ENCODE results near the gene THOC7. TPM values are rescaled to one million over a fixed set of nuclear protein-coding genes. Genes with fewer than 3 reads are reported as not detected.

THOC7 gene
- total RNA-seq: 103 and 107 TPM in 2 replicates

GRCh38 chr3:63863150-63864007, at the start of gene THOC7, which contains the start of gene ATXN7:
THOC7 (minus strand) TSS chr3:63863805; CDS start chr3:63863790, 15 bp downstream.
ATXN7 (plus strand) TSS chr3:63863867; CDS start chr3:63912599, 48,732 bp downstream.
- peaks cover 41% of the 10 kb centered on the region for H3K36me3 Mint-ChIP-seq (ENCODE audit: low read depth)
- intact Hi-C loops (cut with micrococcal nuclease): loop anchor here (1.0 to 10.0 kb wide), 3 partner anchors 48 to 161 kb away; partner anchors contain the start of gene PSMD6
- peaks cover 46% of the 10 kb centered on the region for H3K4me1 Mint-ChIP-seq (ENCODE audit: low read depth)
- no peaks in the 10 kb centered on the region for H3K27me3 Mint-ChIP-seq (ENCODE audit: low read depth)
- peak; percentile 70 for DNase-seq (ENCODE audit: low spot score)
- H3K9me3 Mint-ChIP-seq: no peaks in the 10 kb centered on the region
- H3K4me3 Mint-ChIP-seq (ENCODE audit: low read depth): peak within 1 kb of the TSS; percentile 84
- peak within 1 kb of the TSS; percentile 94 for H3K27ac Mint-ChIP-seq

GRCh38 chr3:63912768-63913588, 49.4 kb upstream of the THOC7 start:
- H3K4me1 Mint-ChIP-seq (ENCODE audit: low read depth): peaks cover 37% of the 10 kb centered on the region
- intact Hi-C loops (cut with micrococcal nuclease): no loop called here
- H3K4me3 Mint-ChIP-seq (ENCODE audit: low read depth): peak overlapping the region; percentile 85
- H3K27me3 Mint-ChIP-seq (ENCODE audit: low read depth): no peaks in the 10 kb centered on the region
- H3K36me3 Mint-ChIP-seq (ENCODE audit: low read depth): peaks cover 44% of the 10 kb centered on the region
- H3K9me3 Mint-ChIP-seq: no peaks in the 10 kb centered on the region
- DNase-seq (ENCODE audit: low spot score): no peak
- peak overlapping the region; percentile 93 for H3K27ac Mint-ChIP-seq

DNA sequence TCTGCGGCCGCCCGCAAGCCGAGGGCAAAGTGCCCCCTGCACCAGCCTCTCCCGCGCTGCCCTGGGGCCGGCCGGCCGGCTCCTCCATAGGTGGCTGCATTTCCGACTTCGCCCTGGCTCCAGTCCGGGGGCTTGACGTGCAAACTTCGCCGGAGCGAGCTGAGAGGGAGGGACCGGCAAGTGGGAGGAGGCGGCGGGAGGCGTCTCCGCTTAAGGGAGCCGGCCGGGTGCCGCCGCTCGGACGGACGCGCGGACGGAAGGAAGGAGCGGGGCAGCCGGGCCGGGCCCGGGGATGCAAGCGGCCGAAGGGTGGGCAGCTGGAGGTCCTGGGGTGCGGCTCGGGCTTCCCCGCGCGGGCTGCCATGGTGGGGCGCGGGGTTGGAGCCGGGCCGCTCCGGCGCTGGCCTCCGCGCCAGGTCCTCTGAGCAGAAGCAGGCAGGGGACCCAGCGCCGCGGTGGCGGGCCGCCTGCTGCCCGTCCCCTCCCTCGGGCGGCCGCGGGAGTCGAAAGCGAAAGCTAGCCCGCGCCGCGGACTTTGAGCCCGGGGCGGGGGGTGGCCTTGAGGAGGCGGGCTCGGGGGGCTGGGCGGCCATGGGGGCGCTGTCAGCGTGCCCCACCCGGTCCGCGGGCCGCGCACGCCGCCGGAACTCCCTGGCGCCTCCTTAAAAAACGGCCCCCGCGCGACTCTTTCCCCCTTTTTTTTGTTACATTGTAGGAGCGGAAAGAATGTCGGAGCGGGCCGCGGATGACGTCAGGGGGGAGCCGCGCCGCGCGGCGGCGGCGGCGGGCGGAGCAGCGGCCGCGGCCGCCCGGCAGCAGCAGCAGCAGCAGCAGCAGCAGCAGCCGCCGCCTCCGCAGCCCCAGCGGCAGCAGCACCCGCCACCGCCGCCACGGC, 48.5 kb upstream of the THOC7 start, which contains the start of gene SCAANT1:
TSS of gene SCAANT1 (minus strand) at position 511 of the 895 bp plus-strand sequence.
- peaks cover 35% of the 10 kb centered on the region for H3K36me3 Mint-ChIP-seq (ENCODE audit: low read depth)
- H3K4me3 Mint-ChIP-seq (ENCODE audit: low read depth): peak within 1 kb of the TSS; percentile 94
- H3K4me1 Mint-ChIP-seq (ENCODE audit: low read depth): peaks cover 33% of the 10 kb centered on the region
- H3K27ac Mint-ChIP-seq: peak within 1 kb of the TSS; percentile 97
- intact Hi-C loops (cut with micrococcal nuclease): loop anchor here (1.0 to 2.0 kb wide), 4 partner anchors 12 to 57 kb away; no protein-coding TSS in a partner anchor
- H3K27me3 Mint-ChIP-seq (ENCODE audit: low read depth): no peaks in the 10 kb centered on the region
- no peaks in the 10 kb centered on the region for H3K9me3 Mint-ChIP-seq
- peak; percentile 81 for DNase-seq (ENCODE audit: low spot score)

- peak overlapping the region; percentile 97 for H3K27ac Mint-ChIP-seq
- peaks cover 32% of the 10 kb centered on the region for H3K36me3 Mint-ChIP-seq (ENCODE audit: low read depth)
- intact Hi-C loops (cut with micrococcal nuclease): loop anchor here (1.0 to 2.0 kb wide), 4 partner anchors 11 to 57 kb away; no protein-coding TSS in a partner anchor
- peak overlapping the region; percentile 94 for H3K4me3 Mint-ChIP-seq (ENCODE audit: low read depth)
- DNase-seq (ENCODE audit: low spot score): no peak
- no peaks in the 10 kb centered on the region for H3K27me3 Mint-ChIP-seq (ENCODE audit: low read depth)
- no peaks in the 10 kb centered on the region for H3K9me3 Mint-ChIP-seq
- H3K4me1 Mint-ChIP-seq (ENCODE audit: low read depth): peaks cover 32% of the 10 kb centered on the region
Observed at GRCh38 chr3:63911509-63911872, 47.9 kb upstream of the THOC7 start.

- Mint-ChIP-seq H3K4me1 (ENCODE audit: low read depth) (peaks cover 30% of the 10 kb centered on the region), H3K27ac (peak overlapping the region; percentile 97), H3K36me3 (ENCODE audit: low read depth) (peaks cover 29% of the 10 kb centered on the region), H3K4me3 (ENCODE audit: low read depth) (peak overlapping the region; percentile 94), H3K9me3 (no peaks in the 10 kb centered on the region), H3K27me3 (ENCODE audit: low read depth) (no peaks in the 10 kb centered on the region)
- DNase-seq (ENCODE audit: low spot score): no peak
- intact Hi-C loops (cut with micrococcal nuclease): loop anchor here (1.0 to 2.0 kb wide), 4 partner anchors 11 to 58 kb away; no protein-coding TSS in a partner anchor
Observed at GRCh38 chr3:63910891-63911290, 47.3 kb upstream of the THOC7 start.

DNA sequence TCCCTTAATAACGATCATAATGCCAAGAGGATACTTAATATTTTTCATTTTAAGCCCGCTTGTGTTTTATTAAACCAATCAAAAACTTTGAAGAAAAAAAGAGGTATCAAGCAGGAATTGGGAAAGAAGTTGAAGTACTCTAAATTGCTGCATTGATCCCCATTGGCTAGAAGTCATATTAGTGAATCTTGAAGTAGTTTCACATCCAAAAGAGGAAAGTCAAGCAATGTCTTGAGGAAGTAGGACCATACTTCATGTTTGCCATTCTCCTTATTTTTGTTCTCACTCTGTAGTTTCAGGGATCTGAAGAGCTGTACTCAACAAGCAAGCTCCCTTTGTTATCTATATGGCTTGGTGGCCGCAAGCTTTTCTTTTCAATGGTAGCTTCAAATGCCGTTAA, 46.4 kb upstream of the THOC7 start:
- H3K27ac Mint-ChIP-seq: peak overlapping the region; percentile 38
- H3K9me3 Mint-ChIP-seq: no peaks in the 10 kb centered on the region
- no peak overlapping the region for H3K4me3 Mint-ChIP-seq (ENCODE audit: low read depth)
- intact Hi-C loops (cut with micrococcal nuclease): loop anchor here (2.0 kb wide), 2 partner anchors 13 to 59 kb away; no protein-coding TSS in a partner anchor
- H3K27me3 Mint-ChIP-seq (ENCODE audit: low read depth): no peaks in the 10 kb centered on the region
- no peak for DNase-seq (ENCODE audit: low spot score)
- H3K36me3 Mint-ChIP-seq (ENCODE audit: low read depth): peaks cover 28% of the 10 kb centered on the region
- H3K4me1 Mint-ChIP-seq (ENCODE audit: low read depth): peaks cover 32% of the 10 kb centered on the region

- Mint-ChIP-seq H3K9me3 (no peaks in the 10 kb centered on the region), H3K4me3 (ENCODE audit: low read depth) (no peak overlapping the region), H3K27me3 (ENCODE audit: low read depth) (no peaks in the 10 kb centered on the region), H3K4me1 (ENCODE audit: low read depth) (peaks cover 32% of the 10 kb centered on the region), H3K27ac (no peak overlapping the region), H3K36me3 (ENCODE audit: low read depth) (peaks cover 27% of the 10 kb centered on the region)
- no peak for DNase-seq (ENCODE audit: low spot score)
- intact Hi-C loops (cut with micrococcal nuclease): no loop called here
Observed at GRCh38 chr3:63909431-63909830, 45.8 kb upstream of the THOC7 start.

DNA sequence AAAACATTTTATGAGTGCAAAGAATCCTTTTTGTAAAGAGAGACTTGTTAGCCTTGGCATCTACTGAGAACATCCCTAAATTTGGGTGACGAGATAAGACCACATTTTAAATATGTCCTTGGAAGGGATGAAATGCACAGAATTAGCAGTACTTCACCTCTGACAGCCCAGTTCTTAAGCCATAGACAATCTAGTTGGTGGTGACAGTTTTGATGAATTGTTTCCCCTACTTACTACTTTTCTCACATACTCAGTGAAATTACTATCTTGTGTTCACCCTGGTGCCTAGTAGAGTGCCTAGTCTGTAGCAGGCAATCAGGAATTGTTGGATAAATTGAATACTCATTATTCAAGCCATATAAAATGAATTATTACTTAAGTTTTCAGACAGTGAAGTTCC, 45.2 kb upstream of the THOC7 start:
- Mint-ChIP-seq H3K27me3 (ENCODE audit: low read depth) (no peaks in the 10 kb centered on the region), H3K27ac (no peak overlapping the region), H3K9me3 (no peaks in the 10 kb centered on the region), H3K36me3 (ENCODE audit: low read depth) (peaks cover 25% of the 10 kb centered on the region), H3K4me1 (ENCODE audit: low read depth) (peaks cover 28% of the 10 kb centered on the region), H3K4me3 (ENCODE audit: low read depth) (no peak overlapping the region)
- intact Hi-C loops (cut with micrococcal nuclease): no loop called here
- no peak for DNase-seq (ENCODE audit: low spot score)

- Mint-ChIP-seq H3K4me1 (ENCODE audit: low read depth) (peaks cover 23% of the 10 kb centered on the region), H3K27ac (no peak overlapping the region), H3K36me3 (ENCODE audit: low read depth) (peaks cover 19% of the 10 kb centered on the region), H3K9me3 (no peaks in the 10 kb centered on the region), H3K27me3 (ENCODE audit: low read depth) (no peaks in the 10 kb centered on the region), H3K4me3 (ENCODE audit: low read depth) (no peak overlapping the region)
- no peak for DNase-seq (ENCODE audit: low spot score)
- intact Hi-C loops (cut with micrococcal nuclease): no loop called here
Observed at GRCh38 chr3:63908081-63908736, 44.6 kb upstream of the THOC7 start.

- H3K27me3 Mint-ChIP-seq (ENCODE audit: low read depth): no peaks in the 10 kb centered on the region
- H3K9me3 Mint-ChIP-seq: no peaks in the 10 kb centered on the region
- no peak for DNase-seq (ENCODE audit: low spot score)
- H3K36me3 Mint-ChIP-seq (ENCODE audit: low read depth): peaks cover 30% of the 10 kb centered on the region
- intact Hi-C loops (cut with micrococcal nuclease): no loop called here
- H3K4me1 Mint-ChIP-seq (ENCODE audit: low read depth): peaks cover 28% of the 10 kb centered on the region
- H3K27ac Mint-ChIP-seq: no peak overlapping the region
- H3K4me3 Mint-ChIP-seq (ENCODE audit: low read depth): no peak overlapping the region
Observed at GRCh38 chr3:63905731-63906620, 42.4 kb upstream of the THOC7 start.

DNA sequence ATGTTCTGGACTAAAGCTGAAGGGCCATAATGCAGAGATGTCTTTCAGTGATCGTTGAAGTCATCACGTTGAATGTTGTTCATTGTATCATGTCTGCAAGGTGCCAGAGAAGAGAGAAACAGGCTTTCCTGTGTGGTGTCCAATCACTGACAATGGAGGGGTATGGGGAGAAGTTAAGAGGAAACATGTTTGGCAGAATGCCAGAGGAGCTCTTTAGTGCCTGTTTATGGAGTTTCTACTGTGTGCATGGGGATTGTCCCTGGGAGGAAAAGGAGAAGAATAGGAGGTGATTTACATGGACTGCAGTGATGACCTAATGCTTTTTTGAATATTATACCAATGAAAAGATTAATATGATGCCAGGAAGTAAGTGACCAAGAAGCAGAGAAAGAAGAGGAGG, 36.9 kb upstream of the THOC7 start:
- H3K9me3 Mint-ChIP-seq: no peaks in the 10 kb centered on the region
- H3K4me1 Mint-ChIP-seq (ENCODE audit: low read depth): peaks cover 38% of the 10 kb centered on the region
- peak overlapping the region; percentile 25 for H3K27ac Mint-ChIP-seq
- peaks cover 52% of the 10 kb centered on the region for H3K36me3 Mint-ChIP-seq (ENCODE audit: low read depth)
- DNase-seq (ENCODE audit: low spot score): no peak
- H3K4me3 Mint-ChIP-seq (ENCODE audit: low read depth): no peak overlapping the region
- H3K27me3 Mint-ChIP-seq (ENCODE audit: low read depth): no peaks in the 10 kb centered on the region
- intact Hi-C loops (cut with micrococcal nuclease): loop anchor here (1.0 kb wide), 1 partner anchor 11 kb away; no protein-coding TSS in a partner anchor

All from activated T-helper 2 cell treated with anti-CD3 and anti-CD28 coated beads, Interferon-gamma antibody, Interleukin-2, Interleukin-4, amounts not matched to agents 10 μg/mL and 5 μg/mL and 100 μg/mL, durations not matched to agents 14 hours and 24 hours and 36 hours (primary cell).